Left kidney (tissue), 8 donors: Measurements from ENCODE around the gene GRAP2. TPM values are rescaled to one million over a fixed set of nuclear protein-coding genes. Genes with fewer than 3 reads are reported as not detected.
"Not testable (repeated sequence)": the region's sequence is repeated elsewhere in the genome, so short reads cannot be mapped to it uniquely, and the experiment has no call there.

ENCODE experiments used
- DNase-seq: peaks from one replicate; pipeline ENCODE4 v3.0.0-alpha.2; 2013
- long read RNA-seq, 8 donors: transcript quantifications; one replicate each; lab custom pipeline, GENCODE V29; 2026
- polyA plus RNA-seq: library from polyadenylated mRNA; unstranded; fragments of 120-200 nt; gene quantifications from one replicate; pipeline ENCODE4 v1.2.1, GENCODE V29; 2013; ENCODE audit not compliant: insufficient read length

The GRAP2 gene
- polyA plus RNA-seq = 0.57 TPM
- long read RNA-seq, donor 1 = 0 reads
- long read RNA-seq, donor 2 = 0 reads
- long read RNA-seq, donor 3 = 0 reads
- long read RNA-seq, donor 4 = 0 reads
- long read RNA-seq, donor 5, partial matches to known transcripts = 0 of 1 reads
- long read RNA-seq, donor 5, other reads (novel, unspliced or antisense) = 0 of 1 reads
- long read RNA-seq, donor 6 = 0 reads
- long read RNA-seq, donor 7 = 0 reads
- long read RNA-seq, donor 8 = 0 reads

GRCh38 chr22:39900306-39901227 lies at the start of gene GRAP2:
GRAP2 (plus strand) TSS chr22:39901084; CDS start chr22:39947107, 46,023 bp downstream.
- DNase-seq = no peak

- DNase-seq = no peak
Observed at GRCh38 chr22:39851606-39852315, 49.1 kb upstream of the GRAP2 start.

GRCh38 chr22:39852799-39853198 lies 48.1 kb upstream of the GRAP2 start:
- no peak for DNase-seq

- no peak for DNase-seq
Observed at GRCh38 chr22:39856588-39856987, 44.3 kb upstream of the GRAP2 start.

DNA sequence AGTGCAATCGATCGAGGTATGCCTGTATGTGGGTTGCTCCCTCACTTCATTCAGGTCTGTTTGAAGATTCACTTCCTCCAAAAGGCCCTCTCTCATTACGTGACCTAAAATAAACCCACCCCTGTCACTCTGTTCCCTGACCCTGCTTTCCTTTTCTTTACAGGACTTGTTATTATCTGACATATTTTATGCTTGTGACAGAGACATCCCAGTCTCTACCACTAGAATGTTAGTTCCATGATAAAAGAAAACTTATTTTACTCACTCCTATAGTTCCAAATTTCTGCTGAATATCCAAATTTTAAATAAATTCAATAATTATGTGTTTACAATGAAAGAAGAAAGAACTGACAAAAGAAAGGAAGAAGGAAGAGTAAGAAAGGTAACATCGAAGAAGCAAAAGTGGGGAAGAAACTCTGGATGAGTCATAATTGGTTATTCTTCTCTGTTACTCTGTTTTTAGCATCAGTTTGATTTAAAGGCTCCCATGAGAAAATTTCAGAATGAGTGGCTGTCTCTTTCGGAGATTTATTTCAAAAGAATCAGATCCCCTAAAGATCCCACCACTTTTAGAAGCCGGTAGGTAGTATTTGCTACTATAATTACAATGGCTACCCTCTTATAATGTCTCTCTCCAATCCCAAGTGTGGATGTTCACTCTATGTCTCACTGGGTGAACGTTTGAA lies 40.8 kb upstream of the GRAP2 start:
- no peak for DNase-seq

- DNase-seq = no peak
Observed at GRCh38 chr22:39868741-39869140, 32.1 kb upstream of the GRAP2 start.

DNA sequence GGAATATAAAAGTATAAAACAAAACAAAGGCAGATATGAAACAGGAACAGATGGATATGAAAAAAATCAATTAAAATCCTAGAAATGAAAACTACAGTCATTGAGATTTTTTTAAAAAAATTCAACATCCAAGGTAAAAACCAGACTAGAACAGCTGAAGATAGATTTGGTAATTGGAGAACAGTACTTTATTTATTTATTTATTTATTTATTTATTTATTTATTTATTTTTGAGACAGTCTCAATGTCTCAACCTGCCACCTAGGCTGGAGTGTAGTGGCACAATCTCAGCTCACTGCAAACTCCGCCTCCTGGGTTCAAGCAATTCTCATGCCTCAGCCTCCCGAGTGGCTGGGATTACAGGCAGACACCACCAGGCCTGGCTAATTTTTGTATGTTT lies 31.1 kb upstream of the GRAP2 start:
- DNase-seq = not testable (repeated sequence)

GRCh38 chr22:39871008-39871798 lies 29.7 kb upstream of the GRAP2 start:
- no peak for DNase-seq

GRCh38 chr22:39872548-39872947 lies 28.3 kb upstream of the GRAP2 start:
- DNase-seq = no peak

DNA sequence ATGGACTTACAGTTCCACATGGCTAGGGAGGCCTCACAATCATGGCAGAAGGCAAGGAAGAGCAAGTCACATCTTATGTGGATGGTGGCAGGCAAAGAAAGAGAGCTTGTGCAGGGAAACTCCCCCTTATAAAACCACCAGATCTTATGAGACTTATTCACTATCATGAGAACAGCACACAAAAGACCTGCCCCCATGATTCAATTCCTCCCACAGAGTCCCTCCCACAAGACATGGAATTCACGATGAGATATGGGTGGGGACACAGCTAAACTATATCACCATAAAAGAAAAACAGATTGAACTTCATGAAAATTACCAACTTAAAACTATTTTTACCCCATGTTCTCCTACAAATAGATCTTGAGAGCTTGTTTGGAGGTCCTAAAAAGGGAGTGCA lies 26.9 kb upstream of the GRAP2 start:
- DNase-seq = no peak

DNA sequence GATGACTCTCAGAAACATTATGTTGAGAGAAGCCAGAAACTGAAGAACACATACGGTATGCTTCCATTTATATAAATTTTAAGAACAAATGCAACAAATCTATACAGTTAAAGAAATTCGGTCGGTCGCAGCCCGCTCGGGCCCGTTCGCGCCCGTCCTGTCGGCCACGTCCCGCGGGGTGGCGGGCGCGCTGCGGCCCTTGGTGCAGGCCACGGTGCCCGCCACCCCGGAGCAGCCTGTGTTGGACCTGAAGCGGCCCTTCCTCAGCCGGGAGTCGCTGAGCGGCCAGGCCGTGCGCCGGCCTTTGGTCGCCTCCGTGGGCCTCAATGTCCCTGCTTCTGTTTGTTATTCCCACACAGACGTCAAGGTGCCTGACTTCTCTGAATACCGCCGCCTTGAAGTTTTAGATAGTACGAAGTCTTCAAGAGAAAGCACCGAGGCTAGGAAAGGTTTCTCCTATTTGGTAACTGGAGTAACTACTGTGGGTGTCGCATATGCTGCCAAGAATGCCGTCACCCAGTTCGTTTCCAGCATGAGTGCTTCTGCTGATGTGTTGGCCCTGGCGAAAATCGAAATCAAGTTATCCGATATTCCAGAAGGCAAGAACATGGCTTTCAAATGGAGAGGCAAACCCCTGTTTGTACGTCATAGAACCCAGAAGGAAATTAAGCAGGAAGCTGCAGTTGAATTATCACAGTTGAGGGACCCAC lies 25.6 kb upstream of the GRAP2 start:
- not testable (repeated sequence) for DNase-seq

DNA sequence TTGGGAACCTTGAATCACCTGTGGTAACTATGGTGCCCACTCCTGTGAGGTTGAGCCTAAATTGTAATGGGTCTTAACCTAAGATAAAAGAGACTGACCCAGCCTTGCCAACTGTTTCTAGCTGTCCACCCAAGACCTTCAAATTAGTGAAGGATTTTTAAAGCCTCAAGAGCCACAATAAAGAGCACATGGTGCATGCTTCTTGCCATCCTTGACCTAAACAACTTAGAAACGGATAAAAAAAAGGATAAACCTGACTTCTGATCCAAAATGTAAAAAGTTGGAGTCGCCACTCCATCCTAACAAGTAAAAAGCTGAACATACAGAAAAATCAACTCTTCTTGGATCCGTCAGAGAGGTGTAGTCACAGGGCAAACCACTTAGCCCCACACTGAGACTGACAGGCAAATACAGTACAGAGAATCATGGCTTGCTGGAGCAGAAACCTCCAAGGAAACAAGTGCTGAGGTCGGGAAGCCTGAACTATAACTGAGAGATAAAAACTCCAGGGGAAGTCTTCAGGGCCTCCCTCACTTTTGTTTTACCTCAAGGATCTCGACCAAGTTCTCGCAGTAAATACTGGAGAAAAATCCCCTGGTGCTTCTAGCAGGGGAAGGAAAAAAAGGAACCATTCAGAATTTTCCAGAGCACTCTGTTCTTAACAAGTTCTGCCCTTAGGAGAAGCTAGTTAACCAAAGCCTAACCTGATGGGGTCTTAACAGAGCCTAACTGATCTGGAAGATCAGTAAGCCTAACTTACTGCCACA lies 23.6 kb upstream of the GRAP2 start:
- no peak for DNase-seq

- DNase-seq = no peak
Observed at GRCh38 chr22:39880722-39881121, 20.2 kb upstream of the GRAP2 start.

DNA sequence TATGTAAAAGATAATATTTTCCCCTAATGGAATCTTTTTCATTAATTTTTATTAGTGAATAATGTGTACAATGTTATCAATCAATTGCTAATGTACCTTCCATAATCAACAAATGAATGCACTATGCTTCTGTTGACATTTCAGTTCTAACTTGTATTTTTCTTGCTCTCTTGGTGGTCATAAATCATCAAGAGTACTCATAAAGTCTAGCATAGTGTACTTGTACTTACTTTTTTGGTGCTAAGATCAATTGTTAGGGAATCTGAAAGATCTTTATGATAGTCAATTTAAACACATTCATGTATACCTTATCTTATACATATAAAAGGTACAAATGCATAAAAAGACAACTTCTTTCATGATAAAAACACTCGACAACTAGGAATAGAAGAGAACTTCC lies 17.8 kb upstream of the GRAP2 start:
- no peak for DNase-seq

DNA sequence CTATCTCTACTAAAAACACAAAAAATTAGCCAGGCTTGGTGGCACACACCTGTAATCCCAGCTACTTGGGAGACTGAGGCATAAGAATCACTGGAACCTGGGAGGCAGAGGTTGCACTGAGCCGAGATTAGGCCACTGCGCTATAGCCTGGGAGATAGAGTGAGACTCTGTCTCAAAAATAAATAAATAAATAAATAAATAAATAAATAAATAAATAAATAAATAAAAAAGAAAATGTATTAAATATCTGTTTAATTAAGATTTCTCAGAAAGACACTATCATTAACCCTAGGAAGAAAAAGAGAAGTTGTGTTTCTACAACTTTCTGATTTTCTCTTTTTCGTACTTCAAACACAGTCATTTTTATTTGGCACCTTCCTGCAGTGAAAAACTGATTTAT lies 11.0 kb upstream of the GRAP2 start:
- DNase-seq = not testable (repeated sequence)

DNA sequence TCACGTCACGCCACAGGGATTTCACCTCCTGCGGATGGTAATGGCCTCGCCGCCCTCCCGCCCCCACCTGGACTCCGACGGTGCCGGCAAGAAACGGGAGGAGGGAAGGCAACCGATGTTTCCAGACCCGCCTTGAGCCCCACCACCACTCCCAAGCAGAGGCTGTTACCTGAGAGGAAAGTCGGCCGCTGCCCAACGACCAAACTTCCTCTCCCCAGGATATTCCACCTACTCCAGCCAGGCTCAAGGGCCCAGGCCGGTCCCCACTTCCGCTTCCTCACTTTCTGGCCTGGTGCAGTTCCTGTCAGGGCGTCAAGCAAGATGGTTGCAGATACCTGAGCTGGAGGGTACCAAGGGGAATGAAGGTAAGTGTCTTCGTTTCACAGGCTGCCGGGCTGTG lies 7.4 kb upstream of the GRAP2 start, which contains the start of gene ENTHD1:
TSS of gene ENTHD1 (minus strand) at position 235 of the 400 bp plus-strand sequence. CDS start 6,012 bp downstream, outside the sequence.
- DNase-seq = no peak

- DNase-seq = no peak
Observed at GRCh38 chr22:39894554-39895092, 6.3 kb upstream of the GRAP2 start.

DNA sequence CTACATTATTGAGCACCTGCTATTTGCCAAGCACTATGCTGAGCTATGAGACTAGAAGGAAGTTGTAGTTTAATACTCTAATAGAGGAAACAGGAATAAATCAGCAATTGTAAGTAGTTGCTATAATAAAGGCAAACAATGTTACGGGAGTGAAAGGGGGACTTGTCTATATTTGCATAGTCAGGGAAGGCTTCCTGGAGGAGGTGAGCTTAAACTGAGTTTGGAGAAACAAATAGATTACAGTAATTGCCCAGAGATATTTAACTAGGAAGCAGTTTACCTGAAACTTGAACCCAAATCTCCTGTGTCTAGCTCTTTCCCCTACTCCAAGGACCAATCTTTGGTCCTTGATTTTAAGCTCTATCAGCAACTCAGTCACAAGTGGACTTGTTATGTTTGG lies 5.2 kb upstream of the GRAP2 start:
- no peak for DNase-seq

DNA sequence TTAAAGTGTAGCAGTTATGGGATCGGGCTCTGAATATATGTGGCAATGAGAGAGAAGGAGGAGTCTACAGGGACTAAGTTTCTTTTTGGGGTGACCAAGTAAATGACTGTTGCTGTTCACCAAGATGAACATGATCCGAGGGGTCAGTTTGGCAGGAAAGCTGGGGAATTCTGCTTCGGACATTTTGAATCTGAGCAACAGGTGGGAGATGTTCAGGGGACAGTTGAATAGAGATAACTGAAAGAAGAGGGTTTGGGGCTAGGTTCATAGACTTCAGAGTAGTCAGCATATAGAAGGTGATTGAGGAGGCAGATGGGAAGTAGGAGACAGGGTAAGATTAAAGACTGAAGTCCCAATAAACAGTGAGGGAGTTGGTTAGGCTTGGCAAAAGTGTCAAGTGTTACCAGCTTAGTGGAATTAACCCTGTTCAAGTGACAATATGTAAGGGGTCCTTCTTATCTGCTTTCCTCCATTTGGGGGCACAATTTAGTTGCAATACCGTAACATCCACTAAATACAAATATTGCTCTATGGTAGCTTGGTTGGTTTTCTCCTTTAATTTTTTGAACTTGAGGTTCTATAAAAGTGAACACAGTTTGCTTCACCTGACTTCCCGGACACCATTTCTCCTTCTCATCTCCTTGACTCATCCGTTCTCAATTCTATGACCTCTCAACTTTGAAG lies 4.4 kb upstream of the GRAP2 start:
- DNase-seq = no peak
